IPS-NIHi11 (cell line): ENCODE data around the gene FLNB.
A peak's percentile ranks its signal among the peaks of the same experiment; 100 is the strongest.

Experiments
- DNase-seq: peaks from one replicate; pipeline ENCODE4 v3.0.0; 2012; ENCODE audit warnings: mixed read lengths, low spot score

Gene FLNB

GRCh38 chr3:58164906-58165821 is 156.9 kb downstream of the FLNB start:
- DNase-seq = peak; percentile 37

GRCh38 chr3:58167431-58168351 is 159.5 kb downstream of the FLNB start:
- DNase-seq = peak; percentile 87

GRCh38 chr3:58168498-58168897 is 160.3 kb downstream of the FLNB start:
- DNase-seq = no peak

GRCh38 chr3:58169371-58169770 is 161.1 kb downstream of the FLNB start:
- no peak for DNase-seq

GRCh38 chr3:58170376-58170775 is 162.2 kb downstream of the FLNB start:
- DNase-seq = no peak

GRCh38 chr3:58171126-58171525 is 162.9 kb downstream of the FLNB start:
- DNase-seq = no peak

GRCh38 chr3:58173029-58173668 is 164.9 kb downstream of the FLNB start:
- no peak for DNase-seq

GRCh38 chr3:58173669-58174398 is 165.6 kb downstream of the FLNB start:
- peak; percentile 53 for DNase-seq

GRCh38 chr3:58175187-58175436 is 166.9 kb downstream of the FLNB start:
- DNase-seq = no peak

- DNase-seq = no peak
Observed at GRCh38 chr3:58175437-58176184, 167.4 kb downstream of the FLNB start.

- DNase-seq = no peak
Observed at GRCh38 chr3:58176185-58176530, 167.9 kb downstream of the FLNB start.

- no peak for DNase-seq
Observed at GRCh38 chr3:58176827-58177489, 168.7 kb downstream of the FLNB start.

GRCh38 chr3:58177747-58178527 is 169.7 kb downstream of the FLNB start:
- DNase-seq = peak; percentile 87

- no peak for DNase-seq
Observed at GRCh38 chr3:58178528-58179234, 170.5 kb downstream of the FLNB start.

GRCh38 chr3:58179235-58180098 is 171.2 kb downstream of the FLNB start:
- DNase-seq = no peak

- no peak for DNase-seq
Observed at GRCh38 chr3:58180099-58180880, 172.1 kb downstream of the FLNB start.

- DNase-seq = no peak
Observed at GRCh38 chr3:58180940-58181587, 172.8 kb downstream of the FLNB start.
